Activated CD8-positive, alpha-beta T cell treated with anti-CD3 and anti-CD28 coated beads for 36 hours (primary cell): Measurements from ENCODE around the gene CCDC70. TPM values are rescaled to one million over a fixed set of nuclear protein-coding genes. Genes with fewer than 3 reads are reported as not detected.

ENCODE experiments used
- ATAC-seq: fragments of 200-7000 bp; cut with Tn5 transposase; one replicate; pipeline ENCODE4 v1.10.0; 2021; ENCODE audit warnings: mild to moderate bottlenecking, moderate library complexity
- CTCF ChIA-PET: fragments of 350-600 bp; sonication (Branson Sonifier 250); formaldehyde crosslinking; loops from one replicate; lab custom pipeline; 2021; ENCODE audit warnings: antibody characterized with exemption; lab: Charles Lee
- POLR2A ChIA-PET: fragments of 350-600 bp; sonication (Branson Sonifier 250); formaldehyde crosslinking; loops from one replicate; lab custom pipeline; 2021; ENCODE audit warnings: antibody characterized with exemption; lab: Charles Lee
- DNase-seq: peaks from one replicate; pipeline ENCODE4 v3.0.0-alpha.2; 2020
- H3K27ac Mint-ChIP-seq: one replicate; pipeline ENCODE4 v1.8.0; 2021; ENCODE audit warnings: mild to moderate bottlenecking, mixed read lengths
- H3K27me3 Mint-ChIP-seq: one replicate; pipeline ENCODE4 v1.8.0; 2021; ENCODE audit warnings: mixed read lengths
- H3K36me3 Mint-ChIP-seq: one replicate; pipeline ENCODE4 v1.8.0; 2021; ENCODE audit warnings: low read depth, mixed read lengths
- H3K4me1 Mint-ChIP-seq: one replicate; pipeline ENCODE4 v1.8.0; 2021; ENCODE audit warnings: low read depth, mixed read lengths
- H3K4me3 Mint-ChIP-seq: one replicate; pipeline ENCODE4 v1.8.0; 2021; ENCODE audit warnings: mild to moderate bottlenecking, moderate library complexity, mixed read lengths
- H3K9me3 Mint-ChIP-seq: one replicate; pipeline ENCODE4 v1.8.0; 2021; ENCODE audit warnings: mixed read lengths
- intact Hi-C: fragments of 100-400 bp; cut with micrococcal nuclease; formaldehyde crosslinking; loops from one replicate; pipeline ENCODE4 v1.10.0; 2022
- total RNA-seq, 2 experiments: library from RNA; stranded (reverse); gene quantifications; one replicate each; pipeline ENCODE4 v1.2.3, GENCODE V29; 2021
- TF ChIP-seq, protein P1 (sequence below): fragments of 200-600 bp; IDR thresholded peaks from one replicate; pipeline ENCODE4 v1.8.0; 2022; ENCODE audit warnings: antibody characterized with exemption, mild to moderate bottlenecking

CCDC70 gene
- total RNA-seq, 2 experiments from 2014 or later, result 0.45 to 0.72 TPM

DNA sequence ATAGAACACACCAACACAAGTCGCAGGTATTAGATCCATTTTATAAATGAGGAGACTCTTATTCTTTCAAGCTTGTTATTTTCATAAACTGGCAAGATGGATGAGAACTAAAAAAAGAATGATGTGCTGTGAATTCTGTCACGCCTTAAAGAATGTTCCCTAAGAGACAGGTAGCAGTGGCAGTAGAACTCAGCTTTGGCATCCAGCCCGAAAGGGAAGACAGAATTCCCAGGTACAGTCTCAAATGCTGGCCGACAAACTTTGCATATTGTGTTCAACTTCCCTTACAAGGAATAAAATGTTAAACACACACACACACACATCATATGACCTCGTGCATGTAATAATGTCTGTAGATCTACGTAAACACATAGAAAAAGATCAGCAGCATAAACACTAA is 20.0 kb upstream of the CCDC70 start:
- ATAC-seq, result no peak
- Mint-ChIP-seq H3K36me3 (no peaks in the 10 kb centered on the region), H3K9me3 (no peaks in the 10 kb centered on the region), H3K4me3 (no peak overlapping the region), H3K27me3 (peaks cover 4% of the 10 kb centered on the region), H3K27ac (no peak overlapping the region), H3K4me1 (peaks cover 30% of the 10 kb centered on the region)
- no peak for DNase-seq
- ChIA-PET POLR2A (no interaction called here), CTCF (interaction anchor here (1.3 to 7.6 kb wide), 3 partner anchors 9 to 27 kb away, joined by 3 to 54 read pairs (median 16); no protein-coding TSS in a partner anchor)
- TF ChIP-seq, protein P1, sequence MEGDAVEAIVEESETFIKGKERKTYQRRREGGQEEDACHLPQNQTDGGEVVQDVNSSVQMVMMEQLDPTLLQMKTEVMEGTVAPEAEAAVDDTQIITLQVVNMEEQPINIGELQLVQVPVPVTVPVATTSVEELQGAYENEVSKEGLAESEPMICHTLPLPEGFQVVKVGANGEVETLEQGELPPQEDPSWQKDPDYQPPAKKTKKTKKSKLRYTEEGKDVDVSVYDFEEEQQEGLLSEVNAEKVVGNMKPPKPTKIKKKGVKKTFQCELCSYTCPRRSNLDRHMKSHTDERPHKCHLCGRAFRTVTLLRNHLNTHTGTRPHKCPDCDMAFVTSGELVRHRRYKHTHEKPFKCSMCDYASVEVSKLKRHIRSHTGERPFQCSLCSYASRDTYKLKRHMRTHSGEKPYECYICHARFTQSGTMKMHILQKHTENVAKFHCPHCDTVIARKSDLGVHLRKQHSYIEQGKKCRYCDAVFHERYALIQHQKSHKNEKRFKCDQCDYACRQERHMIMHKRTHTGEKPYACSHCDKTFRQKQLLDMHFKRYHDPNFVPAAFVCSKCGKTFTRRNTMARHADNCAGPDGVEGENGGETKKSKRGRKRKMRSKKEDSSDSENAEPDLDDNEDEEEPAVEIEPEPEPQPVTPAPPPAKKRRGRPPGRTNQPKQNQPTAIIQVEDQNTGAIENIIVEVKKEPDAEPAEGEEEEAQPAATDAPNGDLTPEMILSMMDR, result no peak
- intact Hi-C loops, result no loop called here

DNA sequence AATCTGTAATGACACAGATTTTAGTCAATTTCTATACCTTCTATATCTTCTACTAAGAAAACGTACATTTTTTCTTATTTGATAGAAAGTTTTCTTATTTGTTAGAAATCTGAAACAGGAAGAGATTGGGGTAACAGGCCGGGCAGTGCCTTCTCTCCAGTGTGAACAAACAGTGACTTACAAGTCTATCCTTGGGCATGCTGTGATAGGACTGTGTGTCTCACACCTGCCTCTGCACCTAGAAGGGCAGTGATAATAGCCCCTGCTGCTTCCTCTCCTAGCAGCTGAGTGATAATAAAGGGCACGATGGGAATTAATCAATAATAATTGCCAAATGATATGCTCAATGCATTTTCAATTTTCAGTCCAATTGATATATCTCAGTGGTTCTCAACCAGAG is 18.2 kb upstream of the CCDC70 start:
- POLR2A ChIA-PET, result no interaction called here
- ATAC-seq, result no peak
- H3K36me3 Mint-ChIP-seq, result no peaks in the 10 kb centered on the region
- peaks cover 4% of the 10 kb centered on the region for H3K27me3 Mint-ChIP-seq
- no peaks in the 10 kb centered on the region for H3K9me3 Mint-ChIP-seq
- no peak overlapping the region for H3K4me3 Mint-ChIP-seq
- CTCF ChIA-PET, result interaction anchor here (1.2 to 7.6 kb wide), 8 partner anchors 9 to 284 kb away, joined by 3 to 54 read pairs (median 4); partner anchors contain the start of gene CCDC70
- TF ChIP-seq, protein P1, result no peak
- H3K27ac Mint-ChIP-seq, result no peak overlapping the region
- H3K4me1 Mint-ChIP-seq, result peaks cover 14% of the 10 kb centered on the region
- no peak for DNase-seq
- intact Hi-C loops, result no loop called here

DNA sequence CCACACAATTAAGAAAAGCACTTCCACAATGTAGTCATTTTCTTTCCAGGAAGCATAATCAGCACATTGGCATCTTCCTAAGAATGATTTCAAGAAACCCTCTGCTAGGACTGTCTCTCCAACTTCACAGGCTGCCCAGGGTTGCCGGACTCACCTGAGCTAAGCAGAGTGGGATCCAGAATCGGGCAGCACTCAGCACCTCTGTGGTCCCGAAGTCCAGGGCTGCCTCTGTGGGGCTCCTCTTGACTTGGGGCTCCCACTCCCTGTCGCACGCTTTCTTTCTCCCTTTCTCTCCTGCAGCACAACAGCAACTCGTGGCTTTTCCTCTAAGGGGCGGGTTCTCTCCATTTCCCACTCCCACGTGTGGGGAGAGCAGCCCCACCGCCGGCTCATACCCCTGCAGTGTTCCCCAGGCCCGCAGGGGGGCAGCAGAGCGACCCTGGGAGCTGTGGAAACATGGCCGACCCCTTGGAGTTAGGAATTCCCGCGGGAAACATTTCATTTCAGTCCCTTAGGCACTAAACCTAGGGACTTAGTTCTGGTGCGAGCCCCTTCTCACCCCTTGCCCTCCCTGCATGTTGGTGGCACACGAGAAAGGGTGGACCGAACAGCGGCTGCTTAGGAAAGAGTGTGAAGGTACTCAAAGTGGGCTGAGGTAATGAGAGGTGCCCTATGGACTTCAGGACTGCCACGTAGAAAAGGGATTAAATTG is 16.8 kb upstream of the CCDC70 start, which contains the start of gene TMEM272:
Gene TMEM272, minus strand, starts transcription at position 316 of the 712 bp plus-strand sequence. CDS start 6,647 bp downstream, outside the sequence.
- ChIA-PET CTCF (interaction anchor here (1.0 to 7.6 kb wide), 19 partner anchors 9 to 286 kb away, joined by 3 to 54 read pairs (median 4); no protein-coding TSS in a partner anchor), POLR2A (interaction anchor here (0.6 to 0.7 kb wide), 3 partner anchors 19 to 451 kb away, joined by 3 read pairs; no protein-coding TSS in a partner anchor)
- intact Hi-C loops, result no loop called here
- H3K27me3 Mint-ChIP-seq, result peaks cover 4% of the 10 kb centered on the region
- TF ChIP-seq, protein P1, result peak; percentile 98
- H3K36me3 Mint-ChIP-seq, result no peaks in the 10 kb centered on the region
- H3K27ac Mint-ChIP-seq, result no peak within 1 kb of the TSS
- H3K4me1 Mint-ChIP-seq, result peaks cover 12% of the 10 kb centered on the region
- H3K4me3 Mint-ChIP-seq, result peak within 1 kb of the TSS; percentile 60
- DNase-seq (peak; percentile 70), ATAC-seq (peak; percentile 91)
- no peaks in the 10 kb centered on the region for H3K9me3 Mint-ChIP-seq

DNA sequence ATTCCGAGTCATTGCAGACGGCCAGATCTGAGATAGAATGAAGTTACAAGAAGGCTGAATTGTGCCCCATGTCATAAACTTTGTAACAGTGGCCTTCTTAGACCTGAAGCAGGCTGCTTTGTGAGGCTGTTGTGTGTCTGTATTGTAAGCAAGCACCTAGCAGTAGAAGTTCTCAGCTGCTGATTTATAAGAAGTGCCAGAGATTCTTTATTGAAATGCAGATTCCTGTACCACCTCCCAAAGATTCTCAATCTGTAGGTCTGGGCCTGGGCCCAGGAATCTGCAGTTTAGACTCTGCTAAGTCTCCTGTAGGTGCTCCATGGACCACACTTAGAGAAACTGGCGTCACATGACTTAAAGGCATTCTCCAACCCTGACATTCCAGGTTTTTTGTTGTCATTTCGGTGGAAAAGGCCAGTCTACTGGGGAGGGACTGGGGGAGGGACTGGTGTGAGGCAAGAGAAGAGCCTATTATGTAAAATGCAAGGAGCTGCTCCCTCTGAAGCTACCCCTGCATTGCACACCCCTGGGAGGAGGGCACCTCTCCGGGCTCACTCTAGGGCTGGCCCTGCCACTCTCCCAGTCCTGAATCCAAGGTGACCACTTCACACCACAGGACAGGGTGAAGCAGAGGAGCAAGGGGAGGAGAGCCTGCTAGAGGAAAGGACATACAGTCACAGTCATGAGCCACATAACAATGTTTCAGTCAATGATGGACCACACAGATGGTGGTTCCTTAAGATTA is 16.0 kb upstream of the CCDC70 start:
- peaks cover 12% of the 10 kb centered on the region for H3K4me1 Mint-ChIP-seq
- POLR2A ChIA-PET, result interaction anchor here (0.6 kb wide), 1 partner anchor 239 kb away, joined by 4 read pairs; no protein-coding TSS in a partner anchor
- H3K36me3 Mint-ChIP-seq, result no peaks in the 10 kb centered on the region
- no peak overlapping the region for H3K27ac Mint-ChIP-seq
- ATAC-seq, result no peak
- TF ChIP-seq, protein P1, result no peak
- peaks cover 4% of the 10 kb centered on the region for H3K27me3 Mint-ChIP-seq
- peak overlapping the region; percentile 60 for H3K4me3 Mint-ChIP-seq
- CTCF ChIA-PET, result interaction anchor here (0.8 to 7.6 kb wide), 18 partner anchors 9 to 286 kb away, joined by 3 to 54 read pairs (median 4); no protein-coding TSS in a partner anchor
- intact Hi-C loops, result no loop called here
- no peaks in the 10 kb centered on the region for H3K9me3 Mint-ChIP-seq
- no peak for DNase-seq
